Activated B cell treated with CpG ODN at 0.5 μM for 24 hours (primary cell): ENCODE data around the gene ZNF500. TPM values are rescaled to one million over a fixed set of nuclear protein-coding genes. Genes with fewer than 3 reads are reported as not detected.

Source experiments
- ATAC-seq: fragments of 200-7000 bp; cut with Tn5 transposase; one replicate; pipeline ENCODE4 v1.10.0; 2021; ENCODE audit warnings: low read depth, mild to moderate bottlenecking, moderate library complexity
- CTCF ChIA-PET: fragments of 350-600 bp; sonication (Branson Sonifier 250); formaldehyde crosslinking; loops from one replicate; lab custom pipeline; 2021; ENCODE audit warnings: antibody characterized with exemption; lab: Charles Lee
- POLR2A ChIA-PET: fragments of 350-600 bp; sonication (Branson Sonifier 250); formaldehyde crosslinking; loops from one replicate; lab custom pipeline; 2021; ENCODE audit warnings: antibody characterized with exemption; lab: Charles Lee
- DNase-seq: peaks from one replicate; pipeline ENCODE4 v3.0.0; 2022
- H3K27ac Mint-ChIP-seq: one replicate; pipeline ENCODE4 v1.8.0; 2020; ENCODE audit warnings: mixed read lengths
- H3K27me3 Mint-ChIP-seq: one replicate; pipeline ENCODE4 v1.8.0; 2021; ENCODE audit warnings: mixed read lengths
- H3K36me3 Mint-ChIP-seq: one replicate; pipeline ENCODE4 v1.8.0; 2021; ENCODE audit warnings: low read depth, mixed read lengths
- H3K4me1 Mint-ChIP-seq: one replicate; pipeline ENCODE4 v1.8.0; 2021; ENCODE audit warnings: mixed read lengths
- H3K4me3 Mint-ChIP-seq: one replicate; pipeline ENCODE4 v1.8.0; 2020; ENCODE audit warnings: mild to moderate bottlenecking, mixed read lengths
- H3K9me3 Mint-ChIP-seq: one replicate; pipeline ENCODE4 v1.8.0; 2020; ENCODE audit warnings: mixed read lengths
- CTCF ChIP-seq: fragments of 200-600 bp; IDR thresholded peaks from one replicate; pipeline ENCODE4 v1.8.0; 2022; ENCODE audit warnings: antibody characterized with exemption, mild to moderate bottlenecking
- intact Hi-C: fragments of 100-400 bp; cut with micrococcal nuclease; formaldehyde crosslinking; loops from one replicate; pipeline ENCODE4 v1.15.1; 2024
- total RNA-seq: library from RNA; stranded (reverse); gene quantifications from 2 replicates; pipeline ENCODE4 v1.2.3, GENCODE V29; 2022

ZNF500 gene
- total RNA-seq, 1 donor from 2014 or later = 19.1 TPM

GRCh38 chr16:4767872-4768548 lies 1.0 kb upstream of the ZNF500 start:
- TF ChIP-seq CTCF = no peak
- DNase-seq (no peak), ATAC-seq (no peak)
- H3K4me1 Mint-ChIP-seq = peaks cover 24% of the 10 kb centered on the region
- peaks cover 7% of the 10 kb centered on the region for H3K36me3 Mint-ChIP-seq
- H3K27ac Mint-ChIP-seq = peak overlapping the region; percentile 91
- no peaks in the 10 kb centered on the region for H3K27me3 Mint-ChIP-seq
- CTCF ChIA-PET = no interaction called here
- POLR2A ChIA-PET = interaction anchor here (0.6 to 2.4 kb wide), 8 partner anchors 8 to 457 kb away, joined by 3 to 21 read pairs (median 6); partner anchors contain the start of genes ANKS3, DNAAF8, MGRN1 and NUDT16L1
- H3K9me3 Mint-ChIP-seq = no peaks in the 10 kb centered on the region
- intact Hi-C loops = loop anchor here (1.0 kb wide), 4 partner anchors 34 to 152 kb away; partner anchors contain the start of genes ANKS3, DNAAF8, GLYR1 and ROGDI
- peak overlapping the region; percentile 93 for H3K4me3 Mint-ChIP-seq

DNA sequence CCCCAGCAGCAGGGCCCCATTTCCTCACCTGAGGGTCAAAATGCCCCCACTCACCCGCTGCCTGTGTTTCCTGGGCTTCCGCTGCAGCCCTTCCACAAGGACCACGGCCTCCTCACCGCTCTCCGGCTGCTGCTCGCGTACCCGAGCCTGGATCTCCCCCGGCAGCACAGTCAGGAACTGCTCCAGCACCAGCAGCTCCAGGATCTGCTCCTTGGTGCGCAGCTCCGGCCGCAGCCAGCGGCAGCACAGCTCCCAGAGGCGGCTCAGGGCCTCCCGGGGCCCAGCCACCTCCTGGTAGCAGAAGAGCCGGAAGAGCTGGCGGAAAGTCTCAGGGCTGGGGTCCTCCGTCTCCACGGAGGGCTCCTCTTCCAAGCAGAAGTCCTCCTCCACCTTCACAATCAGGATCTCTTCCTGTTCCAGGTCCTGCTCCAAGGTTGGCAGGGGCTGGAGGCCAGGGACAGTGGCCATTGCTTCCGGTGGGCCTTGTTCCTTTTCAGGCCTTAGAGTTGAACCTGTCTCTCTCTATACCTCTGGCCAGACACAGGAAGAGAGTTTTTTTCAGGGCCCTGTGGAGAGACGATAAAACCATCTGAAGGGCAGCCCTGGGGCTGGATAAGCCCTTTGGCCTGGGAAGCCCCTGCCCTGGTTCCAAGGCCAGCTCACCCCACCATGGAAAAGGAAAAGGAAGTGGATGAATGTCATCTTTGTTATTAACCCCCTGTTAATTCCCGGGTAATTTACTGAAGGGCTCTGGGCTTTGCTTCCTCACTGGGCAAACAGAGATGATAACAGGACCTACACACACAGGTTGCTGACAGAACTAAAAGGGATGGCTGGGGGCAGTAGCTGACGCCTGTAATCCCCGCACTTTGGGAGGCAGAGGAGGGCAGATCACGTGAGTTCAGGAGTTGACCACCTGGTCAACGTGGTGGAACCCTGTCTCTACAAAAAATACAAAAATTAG lies 1.2 kb downstream of the ZNF500 start:
- no peaks in the 10 kb centered on the region for H3K27me3 Mint-ChIP-seq
- intact Hi-C loops = no loop called here
- peak overlapping the region; percentile 66 for H3K27ac Mint-ChIP-seq
- DNase-seq = no peak
- no peak for ATAC-seq
- peaks cover 23% of the 10 kb centered on the region for H3K36me3 Mint-ChIP-seq
- no peaks in the 10 kb centered on the region for H3K9me3 Mint-ChIP-seq
- CTCF ChIA-PET = no interaction called here
- TF ChIP-seq CTCF = no peak
- peaks cover 24% of the 10 kb centered on the region for H3K4me1 Mint-ChIP-seq
- H3K4me3 Mint-ChIP-seq = peak overlapping the region; percentile 89
- POLR2A ChIA-PET = interaction anchor here (2.3 kb wide), 1 partner anchor 31 kb away, joined by 10 read pairs; the partner anchor contains the start of genes ANKS3 and DNAAF8

- Mint-ChIP-seq H3K4me1 (peaks cover 24% of the 10 kb centered on the region), H3K36me3 (peaks cover 43% of the 10 kb centered on the region), H3K9me3 (no peaks in the 10 kb centered on the region), H3K4me3 (no peak overlapping the region), H3K27me3 (no peaks in the 10 kb centered on the region), H3K27ac (no peak overlapping the region)
- TF ChIP-seq CTCF = no peak
- DNase-seq (no peak), ATAC-seq (no peak)
- ChIA-PET POLR2A (no interaction called here), CTCF (no interaction called here)
- intact Hi-C loops = no loop called here
Observed at GRCh38 chr16:4763791-4764190, 3.2 kb downstream of the ZNF500 start.

- peaks cover 10% of the 10 kb centered on the region for H3K4me1 Mint-ChIP-seq
- POLR2A ChIA-PET = interaction anchor here (0.6 kb wide), 1 partner anchor 299 kb away, joined by 11 read pairs; no protein-coding TSS in a partner anchor
- H3K9me3 Mint-ChIP-seq = no peaks in the 10 kb centered on the region
- intact Hi-C loops = no loop called here
- CTCF ChIA-PET = no interaction called here
- H3K27ac Mint-ChIP-seq = no peak overlapping the region
- no peak overlapping the region for H3K4me3 Mint-ChIP-seq
- no peak for ATAC-seq
- no peak for TF ChIP-seq CTCF
- H3K36me3 Mint-ChIP-seq = peaks cover 54% of the 10 kb centered on the region
- no peak for DNase-seq
- no peaks in the 10 kb centered on the region for H3K27me3 Mint-ChIP-seq
Observed at GRCh38 chr16:4762205-4762604, 4.8 kb downstream of the ZNF500 start.
